ENCODE measurements around the gene EXD1.
"Not testable (repeated sequence)": the region's sequence is repeated elsewhere in the genome, so short reads cannot be mapped to it uniquely, and the experiment has no call there.

EXD1 gene

GRCh38 chr15:41139112-41139511 lies 91.4 kb downstream of the EXD1 start:
- DNase-seq, result not testable (repeated sequence)

GRCh38 chr15:41135580-41135979 lies 95.0 kb downstream of the EXD1 start:
- DNase-seq, result not testable (repeated sequence)

- no peak for DNase-seq
Observed at GRCh38 chr15:41133454-41133853, 97.1 kb downstream of the EXD1 start.

Measured in NCI-H524 treated with DMSO at 0.1 percent for 48 hours (cell line).